Left renal cortex interstitium (tissue), 4 donors: ENCODE measurements around the gene NDOR1. TPM values are rescaled to one million over a fixed set of nuclear protein-coding genes. Genes with fewer than 3 reads are reported as not detected.

Experiments
- DNase-seq, 4 donors: peaks; one replicate each; pipeline ENCODE4 v3.0.0-alpha.2; 2013; ENCODE audit warnings: low read depth in 4 of 4, low spot score in 2 of 4, missing footprints in 1 of 4
- polyA plus RNA-seq, 4 donors: library from polyadenylated mRNA; unstranded; fragments of 120-200 nt; gene quantifications; one replicate each; pipeline ENCODE4 v1.2.1, GENCODE V29; 2013; ENCODE audit not compliant: insufficient read length in 4 of 4

NDOR1 gene
- 10 to 100 TPM in 3 of 4 donors, 1 to 10 TPM in 1; 7.0 to 20.2 (median 14.5) TPM for polyA plus RNA-seq

DNA sequence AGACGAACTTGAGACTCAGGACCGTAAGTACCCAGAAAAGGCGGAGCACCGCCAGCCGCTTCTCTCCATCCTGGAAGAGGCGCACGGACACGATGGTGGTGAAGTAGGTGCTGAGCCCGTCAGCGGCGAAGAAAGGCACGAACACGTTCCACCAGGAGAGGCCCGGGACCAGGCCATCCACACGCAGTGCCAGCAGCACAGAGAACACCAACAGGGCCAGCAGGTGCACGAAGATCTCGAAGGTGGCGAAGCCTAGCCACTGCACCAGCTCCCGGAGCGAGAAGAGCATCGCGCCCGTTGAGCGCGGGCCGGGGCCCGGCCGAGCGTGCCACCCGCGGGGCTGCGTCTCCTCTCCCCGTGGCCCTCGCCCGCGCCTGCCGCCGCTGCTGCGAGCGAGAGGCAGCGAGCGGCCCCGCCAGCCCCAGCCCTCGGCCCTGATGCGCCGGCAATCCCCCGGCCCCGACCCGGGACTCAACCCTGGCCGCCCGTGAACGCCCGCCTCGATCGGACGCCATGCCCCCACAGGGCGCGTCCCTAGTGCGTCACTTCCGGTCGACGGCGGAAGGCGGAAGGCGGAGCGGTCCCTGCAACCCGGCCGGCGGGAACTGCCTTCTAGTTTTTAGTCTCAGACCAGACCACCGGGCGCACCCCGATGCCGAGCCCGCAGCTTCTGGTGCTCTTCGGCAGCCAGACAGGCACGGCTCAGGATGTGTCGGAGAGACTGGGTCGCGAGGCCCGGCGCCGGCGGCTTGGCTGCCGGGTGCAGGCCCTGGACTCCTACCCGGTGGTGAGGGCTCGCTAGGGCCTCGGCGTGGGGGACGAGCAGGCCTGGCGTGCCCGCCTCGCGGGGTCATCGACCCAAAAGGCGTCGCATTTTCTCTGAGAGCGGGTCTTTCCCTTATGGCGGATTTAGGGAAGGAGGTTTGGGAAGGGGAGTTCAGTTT, at the start of gene NDOR1, which contains the start of gene TMEM203:
NDOR1 (plus strand) TSS at position 575 of the 944 bp plus-strand sequence; CDS start at position 653, 78 bp downstream.
TMEM203 (minus strand) TSS at position 523 of the 944 bp plus-strand sequence; CDS start at position 289, 234 bp downstream.
- peak in 1 of 4 donors; percentile 88 for DNase-seq

DNA sequence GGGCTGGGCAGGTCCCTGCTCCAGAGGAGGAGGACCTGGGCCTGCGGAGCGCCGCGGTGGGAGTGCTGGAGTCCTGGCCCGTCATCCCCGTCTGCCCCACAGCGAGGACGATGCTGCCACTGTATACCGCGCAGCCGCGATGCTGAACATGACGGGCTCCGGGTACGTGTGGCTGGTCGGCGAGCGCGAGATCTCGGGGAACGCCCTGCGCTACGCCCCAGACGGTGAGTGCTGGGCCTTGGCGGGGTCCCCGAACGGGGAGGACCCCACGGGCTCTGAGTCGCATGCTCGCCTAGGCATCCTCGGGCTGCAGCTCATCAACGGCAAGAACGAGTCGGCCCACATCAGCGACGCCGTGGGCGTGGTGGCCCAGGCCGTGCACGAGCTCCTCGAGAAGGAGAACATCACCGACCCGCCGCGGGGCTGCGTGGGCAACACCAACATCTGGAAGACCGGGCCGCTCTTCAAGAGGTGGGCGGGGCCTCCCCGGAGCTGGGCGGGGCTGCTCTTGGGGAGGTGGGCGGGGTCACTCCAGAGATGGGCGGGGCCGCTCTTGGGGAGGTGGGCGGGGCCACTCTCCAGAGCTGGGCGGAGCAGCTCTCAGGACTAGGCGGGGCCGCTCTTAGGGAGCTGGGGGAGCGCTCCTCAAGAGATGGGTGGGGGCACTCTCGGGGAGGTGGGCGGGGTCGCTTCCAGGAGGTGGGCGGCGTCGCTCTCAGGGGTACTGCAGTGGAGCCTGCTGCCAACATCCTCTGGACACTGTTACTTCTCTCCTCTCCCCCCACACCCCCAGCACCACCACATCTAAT, 48.7 kb upstream of the NDOR1 start:
- no peak for DNase-seq

DNA sequence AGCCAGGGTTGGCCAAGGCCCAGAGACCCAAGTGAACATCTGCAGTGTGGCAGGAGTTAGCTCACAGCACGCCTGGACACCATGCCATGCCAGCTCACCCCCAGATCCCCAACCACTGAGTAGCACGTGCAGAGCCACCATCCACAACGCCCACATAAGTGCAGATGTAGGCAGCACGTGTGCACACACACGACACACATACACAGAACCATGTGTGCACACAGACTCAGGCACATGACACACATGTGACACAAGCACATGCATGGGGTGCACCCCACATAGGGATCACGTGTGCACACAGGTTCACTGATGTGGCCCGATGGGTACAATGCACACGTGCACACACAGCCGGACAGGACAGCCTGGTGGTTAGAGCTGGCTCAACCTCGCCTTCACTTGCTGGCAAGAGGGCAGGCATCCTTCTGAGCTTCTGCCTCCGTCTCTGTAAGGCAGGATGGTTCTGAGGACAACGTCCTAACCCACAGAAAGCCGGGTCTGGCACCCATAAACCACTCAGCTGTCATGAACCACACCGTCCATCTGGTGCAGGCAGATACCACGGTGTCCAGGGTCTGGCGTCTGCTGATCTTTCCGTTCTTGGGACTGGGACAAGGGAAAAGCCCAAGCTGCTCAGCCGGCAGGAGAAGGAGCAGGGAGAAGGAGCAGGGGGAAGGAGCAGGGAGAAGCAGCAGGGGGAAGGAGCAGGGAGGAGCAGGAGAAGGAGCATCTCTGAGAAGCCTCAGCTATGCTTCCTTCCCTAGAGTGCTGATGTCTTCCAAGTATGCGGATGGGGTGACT, 47.7 kb upstream of the NDOR1 start:
- no peak for DNase-seq

DNA sequence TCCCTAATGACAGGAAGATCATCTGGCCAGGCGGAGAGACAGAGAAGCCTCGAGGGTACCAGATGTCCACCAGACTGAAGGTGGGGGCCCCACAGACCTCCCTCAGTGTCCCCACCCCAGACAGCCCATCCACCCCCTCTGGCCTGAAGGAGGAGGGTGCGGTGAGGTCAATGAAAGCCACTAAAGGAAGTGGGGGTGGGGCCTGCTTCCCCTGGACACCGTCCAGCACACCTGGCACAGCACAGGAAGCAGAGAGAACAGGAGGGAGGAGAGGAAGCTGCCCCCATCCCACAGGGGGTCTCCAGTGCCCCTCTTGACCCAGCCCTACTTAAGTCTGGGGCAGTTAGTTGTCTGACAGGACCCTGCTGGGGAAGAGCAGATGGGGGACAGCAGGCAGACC, 46.9 kb upstream of the NDOR1 start:
- no peak for DNase-seq

DNA sequence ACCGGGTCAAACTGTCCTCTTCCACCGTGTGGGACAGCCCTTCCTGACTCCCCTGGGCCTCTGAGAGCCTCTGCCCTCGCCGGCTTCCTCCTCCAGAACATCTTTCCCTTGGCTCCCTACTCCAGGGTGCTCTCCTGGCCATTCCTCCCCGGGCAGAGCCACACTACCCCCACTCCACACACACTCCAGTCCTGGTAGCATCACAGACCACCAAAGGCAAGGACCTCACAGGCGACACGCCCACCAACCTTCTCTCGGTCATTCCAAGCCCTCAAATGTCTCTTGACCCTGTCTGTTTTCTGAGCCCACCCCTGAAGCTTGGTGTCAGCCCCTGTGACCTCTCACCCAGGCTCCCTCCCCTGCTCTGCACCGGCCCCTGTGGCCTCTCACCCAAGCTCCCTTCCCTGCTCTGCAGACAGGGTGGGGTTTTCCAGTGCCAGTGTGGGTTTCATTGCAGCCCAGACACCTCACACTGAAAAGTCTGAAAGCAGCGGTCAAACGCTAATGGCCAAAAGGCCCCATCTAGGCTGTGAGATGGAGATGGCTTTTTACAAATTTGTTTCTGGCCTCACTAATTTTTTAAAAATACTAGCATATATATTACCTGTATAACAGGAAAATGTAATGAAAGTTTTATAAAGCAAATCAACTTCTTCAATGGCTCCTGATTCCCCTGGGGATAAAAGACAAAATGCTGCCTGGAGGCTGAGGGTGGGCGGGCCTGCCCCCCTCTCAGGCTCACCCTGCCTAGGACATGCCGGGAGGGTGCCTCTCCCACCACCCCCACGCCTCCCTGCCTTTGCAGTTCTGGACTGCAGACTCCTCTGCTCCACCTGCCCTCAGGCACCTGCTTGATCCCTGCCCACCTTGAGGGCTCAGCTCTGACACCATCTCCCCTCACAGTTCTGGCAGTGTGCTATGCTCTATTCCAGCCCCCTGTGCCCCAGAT, 46.1 kb upstream of the NDOR1 start:
- DNase-seq: no peak

DNA sequence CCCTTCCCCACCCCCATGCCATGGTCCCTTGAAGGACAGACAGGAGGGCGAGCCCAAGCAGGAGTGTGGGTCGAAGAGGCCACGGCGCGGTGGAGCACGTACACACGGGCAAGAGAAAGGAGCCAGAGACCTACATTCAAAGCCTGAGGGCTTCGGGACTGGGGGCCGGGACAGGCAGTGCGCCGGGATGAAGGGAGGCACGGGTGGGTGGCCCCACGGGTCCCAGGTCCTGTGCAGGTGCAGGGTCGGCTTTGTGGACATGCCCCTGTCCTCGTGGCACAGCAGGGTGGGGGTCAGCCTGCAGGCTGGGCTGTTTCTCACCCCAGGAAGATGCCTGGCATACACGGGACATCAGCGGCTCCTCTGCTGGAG, 45.5 kb upstream of the NDOR1 start:
- no peak for DNase-seq

DNA sequence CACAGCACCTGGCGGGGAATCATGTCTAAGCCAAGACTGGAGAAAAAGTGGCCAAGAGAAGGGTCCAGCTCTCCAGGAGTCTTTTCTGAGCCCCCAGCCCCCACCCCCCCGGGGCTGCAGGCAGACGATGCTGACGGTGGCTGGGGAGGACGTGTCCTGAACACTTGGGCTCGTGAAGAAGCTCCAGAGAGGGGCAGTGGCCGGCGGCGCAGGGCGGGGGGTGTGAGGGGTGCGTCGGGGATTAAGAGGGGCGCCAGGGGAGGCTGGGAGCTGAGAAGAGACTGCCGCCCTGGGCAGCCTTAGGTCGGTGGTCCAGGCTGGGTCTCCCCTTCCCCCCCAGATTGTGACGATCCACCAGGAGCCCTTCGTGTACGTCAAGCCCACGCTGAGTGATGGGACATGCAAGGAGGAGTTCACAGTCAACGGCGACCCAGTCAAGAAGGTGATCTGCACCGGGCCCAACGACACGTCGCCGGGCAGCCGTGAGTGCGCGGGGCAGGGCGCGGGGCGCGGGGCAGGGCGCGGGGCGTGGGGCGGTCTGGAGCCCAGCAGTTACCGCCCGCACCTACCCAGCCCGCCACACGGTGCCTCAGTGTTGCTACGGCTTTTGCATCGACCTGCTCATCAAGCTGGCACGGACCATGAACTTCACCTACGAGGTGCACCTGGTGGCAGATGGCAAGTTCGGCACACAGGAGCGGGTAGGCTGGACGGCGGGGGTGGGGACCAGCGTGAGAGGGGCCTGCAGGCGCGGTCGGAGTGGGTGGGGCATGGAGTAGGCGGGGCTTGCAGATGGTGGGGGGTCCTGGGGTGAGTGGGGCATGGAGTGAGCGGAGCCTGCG, 44.6 kb upstream of the NDOR1 start:
- DNase-seq: no peak

DNA sequence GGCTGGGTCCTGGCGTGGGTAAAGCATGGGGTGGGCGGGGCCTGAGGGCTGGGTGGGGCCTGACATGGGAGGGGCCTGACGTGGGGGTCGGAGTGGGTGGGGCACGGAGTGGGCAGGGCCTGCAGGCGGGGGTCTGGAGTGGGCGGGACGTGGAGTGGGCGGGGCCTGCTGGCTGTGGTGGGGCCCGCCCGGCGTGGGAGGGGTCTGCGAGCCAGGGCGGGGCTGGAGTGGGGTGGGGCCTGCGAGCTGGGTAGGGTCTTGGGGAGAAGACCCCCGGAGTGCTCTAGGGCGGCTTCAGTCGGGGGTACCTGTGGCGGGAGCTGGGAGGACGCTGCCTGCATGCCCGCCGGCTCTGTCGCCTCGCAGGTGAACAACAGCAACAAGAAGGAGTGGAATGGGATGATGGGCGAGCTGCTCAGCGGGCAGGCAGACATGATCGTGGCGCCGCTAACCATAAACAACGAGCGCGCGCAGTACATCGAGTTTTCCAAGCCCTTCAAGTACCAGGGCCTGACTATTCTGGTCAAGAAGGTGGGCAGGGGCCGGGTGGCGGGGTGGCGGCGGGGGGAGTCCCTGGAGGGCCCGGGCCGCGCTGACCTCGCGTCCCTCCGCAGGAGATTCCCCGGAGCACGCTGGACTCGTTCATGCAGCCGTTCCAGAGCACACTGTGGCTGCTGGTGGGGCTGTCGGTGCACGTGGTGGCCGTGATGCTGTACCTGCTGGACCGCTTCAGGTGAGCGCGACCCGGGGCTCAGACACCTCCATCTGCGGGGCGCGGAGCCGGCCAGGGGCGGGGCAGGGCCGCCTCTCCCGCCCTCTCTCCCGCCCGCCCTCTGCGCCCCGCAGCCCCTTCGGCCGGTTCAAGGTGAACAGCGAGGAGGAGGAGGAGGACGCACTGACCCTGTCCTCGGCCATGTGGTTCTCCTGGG, 43.7 kb upstream of the NDOR1 start:
- no peak for DNase-seq

DNA sequence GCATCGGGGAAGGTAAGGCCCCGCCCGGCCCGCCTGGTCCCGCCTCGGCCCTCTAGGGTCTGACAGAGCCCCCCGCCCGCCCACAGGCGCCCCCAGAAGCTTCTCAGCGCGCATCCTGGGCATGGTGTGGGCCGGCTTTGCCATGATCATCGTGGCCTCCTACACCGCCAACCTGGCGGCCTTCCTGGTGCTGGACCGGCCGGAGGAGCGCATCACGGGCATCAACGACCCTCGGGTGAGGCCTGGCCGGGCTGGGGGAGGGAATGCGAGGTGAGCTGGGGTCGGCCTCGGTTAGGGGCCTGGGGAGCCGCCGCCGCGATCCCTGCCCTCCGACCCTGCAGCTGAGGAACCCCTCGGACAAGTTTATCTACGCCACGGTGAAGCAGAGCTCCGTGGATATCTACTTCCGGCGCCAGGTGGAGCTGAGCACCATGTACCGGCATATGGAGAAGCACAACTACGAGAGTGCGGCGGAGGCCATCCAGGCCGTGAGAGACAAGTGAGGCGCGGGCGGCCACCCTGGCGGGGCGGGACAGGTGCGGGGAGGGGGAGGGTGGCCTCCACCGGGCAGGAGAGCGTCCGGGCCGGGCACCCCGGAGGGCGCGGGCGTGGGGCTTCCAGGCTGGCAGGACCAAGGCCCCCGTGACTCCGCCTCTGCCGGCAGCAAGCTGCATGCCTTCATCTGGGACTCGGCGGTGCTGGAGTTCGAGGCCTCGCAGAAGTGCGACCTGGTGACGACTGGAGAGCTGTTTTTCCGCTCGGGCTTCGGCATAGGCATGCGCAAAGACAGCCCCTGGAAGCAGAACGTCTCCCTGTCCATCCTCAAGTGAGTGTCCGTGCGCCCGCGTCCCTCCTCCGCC, 42.8 kb upstream of the NDOR1 start:
- DNase-seq: no peak

DNA sequence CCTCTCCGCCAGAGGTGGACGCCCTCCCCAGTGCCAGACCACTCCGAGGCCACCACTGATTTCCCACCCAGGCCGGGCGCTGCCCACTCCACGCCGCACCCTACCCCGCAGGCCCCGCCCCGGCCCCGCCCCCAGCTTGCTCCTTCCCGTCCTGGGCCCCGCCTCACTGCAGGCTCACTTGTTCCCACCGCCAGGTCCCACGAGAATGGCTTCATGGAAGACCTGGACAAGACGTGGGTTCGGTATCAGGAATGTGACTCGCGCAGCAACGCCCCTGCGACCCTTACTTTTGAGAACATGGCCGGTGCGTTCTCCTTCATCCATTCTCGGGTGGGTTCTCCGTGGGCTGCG, 42.2 kb upstream of the NDOR1 start:
- DNase-seq: no peak

DNA sequence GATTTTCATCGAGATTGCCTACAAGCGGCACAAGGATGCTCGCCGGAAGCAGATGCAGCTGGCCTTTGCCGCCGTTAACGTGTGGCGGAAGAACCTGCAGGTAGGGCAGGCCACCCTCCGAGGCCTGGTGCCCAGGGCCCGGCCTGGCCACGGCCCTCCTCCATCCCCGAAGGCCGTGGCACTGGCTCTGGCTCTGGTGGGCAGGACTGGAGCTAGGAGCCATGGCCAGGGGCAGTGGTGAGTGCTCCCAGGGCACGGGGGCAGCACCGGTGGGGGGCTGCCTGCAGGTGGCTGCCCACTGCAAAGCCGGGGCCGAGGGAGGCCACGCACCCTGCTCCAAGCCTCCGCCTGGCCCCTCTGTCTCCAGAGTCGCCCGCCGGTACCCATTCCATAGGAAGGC, 41.7 kb upstream of the NDOR1 start:
- DNase-seq: no peak

DNA sequence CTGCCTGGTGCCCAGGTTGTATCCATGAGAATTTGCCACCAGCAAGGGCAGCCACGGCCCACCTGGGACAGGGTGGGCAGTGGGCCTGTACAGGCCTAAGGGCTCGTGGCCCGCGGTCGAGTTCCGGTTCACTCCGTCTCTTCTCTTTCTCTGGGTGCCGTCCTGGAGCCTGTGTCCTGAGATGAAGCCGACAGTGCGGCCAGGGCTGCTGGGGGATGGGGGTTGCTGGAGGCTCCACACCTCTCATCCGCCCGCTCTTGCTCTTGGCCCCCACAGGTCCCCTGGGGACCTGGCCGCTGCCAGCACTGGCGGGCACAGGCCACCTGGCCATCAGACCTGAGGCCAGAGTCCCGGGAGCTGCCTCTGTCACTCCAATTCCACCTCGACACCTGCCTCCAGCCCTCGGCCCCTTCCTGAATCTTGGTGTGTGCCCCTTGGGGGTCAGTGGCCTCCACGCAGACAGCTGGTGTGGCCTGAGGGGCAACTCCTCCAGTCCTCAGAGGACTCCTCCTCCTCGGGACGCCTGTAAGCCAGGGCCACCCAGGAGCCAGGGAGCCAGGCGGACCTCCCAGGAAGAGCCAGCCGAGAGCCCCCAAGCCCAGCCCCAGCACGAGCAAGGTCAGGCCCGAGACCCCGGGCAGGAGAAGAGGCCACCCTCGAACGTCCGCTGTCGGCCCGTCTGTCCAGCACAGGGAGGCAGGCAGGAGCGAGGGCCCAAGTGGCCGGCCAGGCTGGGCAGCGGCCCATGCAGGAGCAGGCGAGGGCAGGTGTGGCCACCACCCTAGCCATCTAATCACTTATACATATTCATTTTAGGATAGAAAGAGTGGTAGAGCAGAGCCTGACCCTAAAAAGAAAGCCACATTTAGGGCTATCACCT, 40.9 kb upstream of the NDOR1 start:
- DNase-seq: no peak

DNA sequence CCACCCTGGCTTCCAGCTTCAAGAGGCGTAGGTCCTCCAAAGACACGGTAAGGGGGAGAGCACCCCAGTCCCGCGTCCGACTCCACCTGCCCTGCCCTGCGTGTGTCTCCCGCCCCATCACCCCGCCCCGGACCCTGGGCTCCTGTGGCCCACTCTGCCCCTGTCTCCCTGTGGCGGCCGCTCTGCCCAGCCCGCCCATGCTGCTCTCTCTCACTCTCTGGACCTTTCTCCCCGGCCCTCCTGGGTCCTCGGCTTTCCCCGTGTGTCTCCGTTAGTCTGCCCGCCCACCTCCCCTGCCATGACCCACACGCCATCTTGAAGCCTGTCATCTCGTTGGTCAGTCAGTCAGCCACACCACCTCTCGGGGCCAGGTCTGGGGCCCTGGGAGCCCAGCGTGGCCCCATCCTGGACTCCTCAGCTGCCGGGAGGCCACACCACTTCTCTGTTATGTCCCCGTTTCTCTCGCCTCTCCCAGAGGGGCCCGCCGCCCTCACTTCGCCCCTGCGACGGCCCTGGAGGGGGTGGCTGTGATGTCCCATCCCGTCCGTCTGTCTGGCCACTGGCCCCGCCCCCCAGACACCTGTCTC, 40.2 kb upstream of the NDOR1 start:
- no peak for DNase-seq

DNA sequence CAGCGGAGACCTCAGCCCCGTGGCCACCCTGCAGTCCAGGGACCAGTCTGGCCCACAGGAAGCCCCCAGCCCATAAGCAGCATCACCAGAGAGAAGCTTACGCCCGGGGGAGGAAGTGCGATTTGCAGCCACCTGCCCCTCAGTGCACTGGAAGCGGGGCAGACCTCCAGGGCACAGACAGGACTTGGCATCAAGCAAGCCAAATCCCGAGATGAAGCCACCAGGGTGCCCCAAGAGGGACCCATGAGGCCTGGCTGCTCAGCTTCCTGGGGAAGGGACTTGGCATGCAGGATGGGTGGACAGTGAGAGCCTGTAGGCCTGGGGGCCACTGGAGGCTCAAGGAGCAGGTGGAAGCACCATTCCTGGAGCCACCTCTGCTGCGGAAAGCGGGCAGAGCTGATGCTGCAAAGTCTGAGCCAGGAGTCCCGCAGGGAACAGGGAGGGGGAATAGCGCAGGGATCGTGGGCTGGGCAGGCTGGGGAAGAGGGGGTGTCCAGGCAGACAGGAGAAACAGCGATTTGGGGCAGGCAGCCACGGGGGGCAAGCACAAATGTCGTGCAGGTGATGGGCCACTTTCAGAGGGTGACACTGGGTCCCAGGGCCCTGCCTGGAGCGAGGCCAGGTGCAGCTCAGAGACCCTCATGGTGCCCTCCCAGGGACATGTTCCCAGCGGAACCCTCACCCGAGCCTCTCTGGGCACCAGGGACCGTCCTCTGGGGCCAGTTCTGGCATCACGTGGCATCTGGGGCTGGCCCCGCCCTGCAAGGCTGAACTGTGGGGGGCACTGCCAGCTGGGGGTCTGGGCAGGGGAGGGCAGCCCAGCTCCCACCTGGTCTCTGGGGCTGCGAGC, 38.9 kb upstream of the NDOR1 start:
- no peak for DNase-seq
